Measurements from ENCODE around the gene MEIKIN. TPM values are rescaled to one million over a fixed set of nuclear protein-coding genes. Genes with fewer than 3 reads are reported as not detected.

The MEIKIN gene
- total RNA-seq, 1 experiment from 2014 or later = not detected

- H4K5ac ChIP-seq (ENCODE audit: insufficient read length, low read depth, low read length) = no peak overlapping the region
Observed at GRCh38 chr5:131913603-131914002, 31.9 kb downstream of the MEIKIN start.

More at GRCh38 chr5:131913603-131914002, 31.9 kb downstream of the MEIKIN start:
- no peak overlapping the region for H3K27ac ChIP-seq (ENCODE audit: insufficient read length, low read depth, low read length)
- no peak overlapping the region for H3K4me3 Mint-ChIP-seq
- H3K9ac ChIP-seq (ENCODE audit: extremely low read depth, insufficient read length, low read length) = no peak overlapping the region
- H4K20me1 ChIP-seq (ENCODE audit: control insufficient read depth, insufficient read depth, insufficient read length) = no peaks in the 10 kb centered on the region
- no peak overlapping the region for H2BK12ac ChIP-seq (ENCODE audit: insufficient read length, low read depth, low read length)
- no peak overlapping the region for H3K23ac ChIP-seq (ENCODE audit: insufficient read length, low read depth, low read length)
- no peak overlapping the region for H4K91ac ChIP-seq (ENCODE audit: insufficient read length, low read depth, low read length)
- no peaks in the 10 kb centered on the region for H3K9me3 ChIP-seq (ENCODE audit: control insufficient read depth, low read depth, low read length)
- no peak overlapping the region for H2BK120ac ChIP-seq (ENCODE audit: low read depth, low read length, poor library complexity, severe bottlenecking)
- no peak overlapping the region for H3K27ac Mint-ChIP-seq
- TF ChIP-seq CTCF (conservative IDR thresholded peaks at IDR 0.05) = no peak
- no peak for DNase-seq
- no peaks in the 10 kb centered on the region for H3K79me2 ChIP-seq (ENCODE audit: insufficient read depth, low read length)
- no peak overlapping the region for H3K14ac ChIP-seq (ENCODE audit: insufficient read depth, low read length)
- H3K27me3 ChIP-seq (ENCODE audit: insufficient read depth, low read length) = no peaks in the 10 kb centered on the region
- peaks cover 0 to 3% of the 10 kb centered on the region in 2 experiments; a peak in 1 of 5 replicates for H3K9me3 Mint-ChIP-seq
- H3K56ac ChIP-seq (ENCODE audit: insufficient read length, low read depth, low read length) = no peak overlapping the region
- H2AFZ ChIP-seq (ENCODE audit: low read length) = no peak overlapping the region
- no peaks in the 10 kb centered on the region for H3K36me3 Mint-ChIP-seq (ENCODE audit: insufficient read depth in 1 of 3, low read depth in 3 of 3)
- no peak overlapping the region for H2BK20ac ChIP-seq (ENCODE audit: low read depth, low read length, poor library complexity, severe bottlenecking)
- H4K8ac ChIP-seq (replicated peaks; ENCODE audit: insufficient read length, low read depth, low read length) = no peak overlapping the region
- no peak overlapping the region for H3K18ac ChIP-seq (ENCODE audit: insufficient read length, low read depth, low read length)
- no peak overlapping the region for H3T11ph ChIP-seq (ENCODE audit: low read length)
- no peaks in the 10 kb centered on the region for H3K79me1 ChIP-seq (ENCODE audit: insufficient read depth, low read depth, low read length, poor library complexity, severe bottlenecking)
- no peak overlapping the region for H3K4ac ChIP-seq (ENCODE audit: low read depth, low read length)
- H2BK5ac ChIP-seq (ENCODE audit: insufficient read length, low read length) = no peak overlapping the region
- no peak overlapping the region for H2AK5ac ChIP-seq (ENCODE audit: insufficient read length, low read length)
- no peak overlapping the region for H3K4me2 ChIP-seq (ENCODE audit: insufficient read depth, insufficient read length, low read length)
- H3K4me1 Mint-ChIP-seq = no peaks in the 10 kb centered on the region
- H3K4me1 ChIP-seq (ENCODE audit: insufficient read depth, low read length) = no peaks in the 10 kb centered on the region
- no peak overlapping the region for H2BK15ac ChIP-seq (ENCODE audit: low read depth, low read length)
- no CpG with 5 or more reads among the region's 3 CpGs for WGBS (ENCODE audit: extremely low coverage, insufficient read length, low lambda C conversion rate)
- H3K27me3 Mint-ChIP-seq (ENCODE audit: low read depth) = peaks cover 4% of the 10 kb centered on the region
- H3K23me2 ChIP-seq (ENCODE audit: insufficient read length, low read depth, low read length, poor library complexity, severe bottlenecking) = no peaks in the 10 kb centered on the region

All from H9 (cell line).